Esophagus (tissue), 2 donors: ENCODE data around the gene MTMR4. TPM values are rescaled to one million over a fixed set of nuclear protein-coding genes. Genes with fewer than 3 reads are reported as not detected.

ENCODE experiments used
- polyA plus RNA-seq, 2 donors: library from polyadenylated mRNA; stranded (reverse); fragments of 200-250 nt; gene quantifications; one replicate each; pipeline ENCODE4 v1.2.3, GENCODE V29; 2013
- donor health status: healthy with polysubstance abuse.
- donor health status: Bipolar disorder and iron deficiency.

The MTMR4 gene
- polyA plus RNA-seq, 2 donors = 9.1 to 15.3 TPM

Other genes with a start within 250 kb of the MTMR4 start
- gene MPO, start 233.7 kb downstream of the MTMR4 start, polyA plus RNA-seq = under 1 TPM in 1 of 2 donors, not detected in 1; 0.02 TPM
- 10 to 100 TPM in 1 of 2 donors, 1 to 10 TPM in 1; 7.3 to 14.9 TPM for gene TSPOAP1, start 185.8 kb downstream of the MTMR4 start, polyA plus RNA-seq
- gene SUPT4H1, start 162.4 kb downstream of the MTMR4 start, polyA plus RNA-seq = 10 to 100 TPM; 39.9 to 80.8 TPM
- 1 to 10 TPM; 5.7 to 7.5 TPM for gene RNF43, start 97.1 kb downstream of the MTMR4 start, polyA plus RNA-seq
- gene HSF5, start 26.2 kb downstream of the MTMR4 start, polyA plus RNA-seq = under 1 TPM; 0.01 to 0.02 TPM
- gene TEX14, start 177.4 kb upstream of the MTMR4 start, polyA plus RNA-seq = under 1 TPM; 0.02 to 0.05 TPM
- gene RAD51C, start 178.0 kb upstream of the MTMR4 start, polyA plus RNA-seq = 10 to 100 TPM; 13.5 to 14.8 TPM
- under 1 TPM; 0.02 to 0.04 TPM for gene PPM1E, start 241.2 kb upstream of the MTMR4 start, polyA plus RNA-seq